Fibroblast of lung (primary cell): ENCODE data around the gene PCDHB3.

ENCODE experiments used
- CTCF ChIP-seq, 2 donors: IDR thresholded peaks in 1 of 2; conservative IDR thresholded peaks in 1 of 2; 1 replicate in 1 of 2; 2 replicates in 1 of 2; pipeline ENCODE4 v1.5.1; 2011 to 2012; ENCODE audit warnings: low read length in 2 of 2, control low read depth in 1 of 2, inconsistent platforms in 1 of 2, low read depth in 1 of 2, mild to moderate bottlenecking in 1 of 2
- EZH2 ChIP-seq: IDR thresholded peaks from 2 replicates; pipeline ENCODE4 v1.5.1; 2012; ENCODE audit warnings: low read length, control low read depth, mild to moderate bottlenecking; ENCODE audit errors: missing control alignments

- TF ChIP-seq CTCF (conservative IDR thresholded peaks at IDR 0.05 in 1 of 2, IDR thresholded peaks at IDR 0.05 in 1 of 2; ENCODE audit: low read depth in 1 of 2, low read length in 2 of 2) (no peak), EZH2 (no peak)
Observed at GRCh38 chr5:141127305-141127704, 27.0 kb downstream of the PCDHB3 start.
